GM18505 (cell line): Measurements from ENCODE around the gene BATF2.
A peak's percentile ranks its signal among the peaks of the same experiment; 100 is the strongest.
"Not testable (repeated sequence)": the region's sequence is repeated elsewhere in the genome, so short reads cannot be mapped to it uniquely, and the experiment has no call there.

Experiments used
- ATAC-seq: cut with Tn5 transposase; IDR thresholded peaks from one replicate; pipeline ENCODE4 v1.9.1; 2021; ENCODE audit not compliant: unreplicated experiment
- POLR2A ChIP-seq: IDR thresholded peaks from 4 replicates; pipeline ENCODE4 v1.6.1; 2011; ENCODE audit warnings: borderline replicate concordance; ENCODE audit not compliant: insufficient read depth, insufficient read length; ENCODE audit errors: extremely low read depth

Gene BATF2

DNA sequence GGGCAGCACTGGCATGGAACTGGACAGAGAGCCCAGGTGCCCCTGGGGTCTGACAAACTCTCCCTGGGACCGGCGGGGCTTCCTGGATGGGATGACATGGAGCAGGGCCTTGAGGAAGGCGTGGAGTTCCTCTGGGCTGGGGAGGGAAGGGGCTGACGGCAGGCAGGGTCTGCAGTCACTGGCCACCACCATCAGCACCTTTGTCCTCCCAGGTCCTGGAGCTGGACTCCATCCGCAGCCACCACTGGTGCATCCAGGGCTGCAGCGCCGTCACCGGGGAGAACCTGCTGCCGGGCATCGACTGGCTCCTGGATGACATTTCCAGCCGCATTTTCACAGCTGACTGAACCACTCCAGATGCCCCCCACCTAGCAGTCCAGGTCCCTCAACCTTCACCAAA, 24.7 kb upstream of the BATF2 start:
- no peak for ATAC-seq

DNA sequence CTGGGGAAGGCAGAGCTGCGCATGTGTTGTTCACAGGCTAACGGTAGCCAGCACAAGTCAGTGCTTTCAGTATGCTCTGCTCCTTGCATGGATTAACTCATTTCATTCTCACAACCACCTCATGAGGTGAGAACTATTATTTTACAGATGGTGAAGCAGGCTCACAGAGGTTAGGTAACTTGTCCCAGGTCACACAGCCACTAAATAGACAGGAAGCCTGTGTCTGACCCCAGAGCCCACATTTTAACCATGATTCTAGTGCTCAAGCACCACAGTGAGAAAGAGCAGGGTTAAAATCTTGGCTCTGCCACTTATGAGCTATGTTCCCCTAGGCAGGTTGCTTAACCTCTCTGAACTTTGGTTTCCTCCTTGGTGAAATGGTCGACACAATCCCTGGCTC, 24.2 kb upstream of the BATF2 start:
- ATAC-seq: no peak

More for the DNA sequence above, 24.7 kb upstream of the BATF2 start:
- no peak for TF ChIP-seq POLR2A

DNA sequence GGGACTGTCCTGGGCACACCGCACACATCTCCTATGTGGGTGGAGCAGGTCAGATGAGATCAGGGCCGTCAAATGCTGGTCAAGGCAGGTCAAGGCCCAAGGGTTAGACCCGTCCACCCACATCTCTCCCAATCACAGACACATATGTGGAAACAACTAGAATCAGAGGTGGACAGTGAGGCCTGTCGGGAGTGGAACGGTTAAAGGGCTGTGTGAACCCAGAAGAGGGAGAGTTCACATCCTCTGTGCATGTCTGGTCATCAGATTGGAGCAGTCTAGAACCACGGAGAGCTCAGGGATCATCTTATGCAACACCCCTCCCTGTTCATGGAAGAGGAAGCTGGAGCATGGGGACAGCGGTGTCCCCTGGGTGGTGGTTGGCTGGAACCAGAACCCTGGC, 23.1 kb upstream of the BATF2 start:
- no peak for ATAC-seq
- no peak for TF ChIP-seq POLR2A

More for the DNA sequence above, 24.2 kb upstream of the BATF2 start:
- no peak for TF ChIP-seq POLR2A

DNA sequence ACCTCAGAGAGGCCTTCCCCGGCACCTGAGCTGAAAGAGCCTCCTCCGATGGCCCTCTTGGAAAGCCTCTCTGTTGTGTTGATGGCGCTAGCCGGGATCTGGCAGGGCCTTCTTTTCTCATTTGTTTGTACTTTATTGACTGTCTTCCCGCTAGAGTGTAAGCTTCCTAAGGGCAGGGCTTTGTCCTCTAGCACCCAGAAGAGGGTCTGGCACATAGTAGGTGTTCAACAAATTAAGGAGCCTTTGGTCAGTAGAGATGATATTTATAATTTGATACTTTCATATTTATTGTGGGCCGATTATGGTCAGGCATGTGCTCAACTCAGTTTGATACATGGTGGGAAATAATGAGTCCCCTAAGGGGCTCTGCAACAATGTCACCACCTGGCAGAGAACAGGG, 21.2 kb upstream of the BATF2 start:
- no peak for ATAC-seq
- TF ChIP-seq POLR2A: no peak

DNA sequence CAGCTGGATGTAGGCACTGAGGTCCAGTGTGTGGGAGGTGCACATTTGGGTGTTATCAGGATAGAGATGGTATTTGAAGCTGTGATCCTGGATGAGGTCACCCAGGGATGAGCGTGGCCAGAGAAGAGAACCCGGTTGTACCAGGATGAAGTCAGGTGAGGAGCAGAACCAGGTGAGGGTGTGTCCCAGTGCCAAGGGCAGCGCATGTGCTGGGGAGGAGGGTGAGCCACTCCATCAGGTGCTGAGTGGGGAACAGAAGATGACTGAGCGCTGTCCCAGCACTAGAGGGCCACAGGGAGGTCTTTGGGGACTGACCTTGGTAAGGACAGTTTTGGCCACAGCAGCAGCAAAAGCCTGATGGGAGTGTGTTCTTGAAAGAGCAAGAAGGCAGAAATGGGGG, 19.9 kb upstream of the BATF2 start:
- no peak for TF ChIP-seq POLR2A
- ATAC-seq: no peak

DNA sequence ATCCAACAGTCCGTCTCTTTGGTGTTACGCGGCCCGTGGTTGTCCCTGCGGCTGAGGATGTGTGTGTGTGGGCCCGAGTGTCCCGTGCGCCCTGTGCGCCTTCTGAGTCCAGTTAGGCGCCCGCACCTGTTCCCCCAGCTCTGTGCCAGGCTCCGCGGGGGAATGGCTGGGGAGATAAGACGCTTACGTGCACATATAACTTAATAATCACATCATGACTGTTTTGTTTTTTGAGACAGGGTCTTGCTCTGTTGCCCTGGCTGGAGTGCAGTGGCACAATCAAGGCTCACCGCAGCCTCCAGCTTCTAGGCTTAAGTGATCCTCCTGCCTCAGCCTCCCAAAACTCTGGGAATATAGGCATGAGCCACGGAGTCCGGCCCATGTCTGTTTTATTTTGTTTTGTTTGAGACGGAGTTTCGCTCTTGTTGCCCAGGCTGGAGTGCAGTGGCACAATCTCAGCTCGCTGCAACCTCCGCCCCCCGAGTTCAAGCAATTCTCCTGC, 18.0 kb upstream of the BATF2 start:
- no peak for TF ChIP-seq POLR2A
- ATAC-seq: no peak

DNA sequence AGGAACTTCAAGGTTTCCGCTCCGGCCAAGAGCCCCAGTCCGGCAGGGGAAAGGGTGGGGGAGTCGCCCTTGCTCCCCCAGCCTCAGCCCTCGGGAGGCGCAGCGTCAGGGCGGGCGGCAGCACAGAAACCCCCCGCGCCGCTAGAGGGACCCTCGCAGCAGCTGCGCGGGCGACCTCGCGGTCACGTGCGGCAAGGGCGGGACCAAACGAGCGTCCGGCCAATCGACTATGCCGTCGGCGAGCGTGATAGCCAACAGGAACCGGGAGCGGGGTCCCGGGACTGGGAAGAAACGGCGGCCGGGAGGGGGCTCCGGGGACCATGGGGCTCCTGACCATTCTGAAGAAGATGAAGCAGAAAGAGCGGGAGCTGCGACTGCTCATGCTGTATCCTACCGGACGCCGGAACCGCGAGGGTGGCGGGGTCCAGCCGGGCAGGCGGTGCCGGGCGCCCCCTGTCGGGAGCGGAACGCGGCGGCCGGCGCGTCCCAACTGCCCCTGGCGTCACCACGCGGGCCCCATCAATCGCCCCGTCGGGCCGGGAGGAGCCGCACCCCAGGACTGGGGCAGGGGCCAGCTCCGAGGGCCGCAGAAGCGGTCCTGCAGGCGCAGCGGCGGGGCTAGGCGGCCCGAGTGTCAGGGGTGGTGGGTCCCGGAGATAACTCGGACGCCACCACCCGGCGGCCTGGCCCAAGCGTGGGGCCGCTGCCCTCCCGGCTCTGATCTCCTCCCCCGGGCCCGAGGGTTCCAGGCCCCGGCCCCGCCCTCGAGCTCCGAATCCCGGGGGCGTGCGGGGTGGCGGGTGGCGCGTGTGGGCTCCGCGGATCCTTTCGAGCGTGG, 17.3 kb upstream of the BATF2 start, which contains the start of gene ARL2:
Gene ARL2 (plus strand): TSS at position 273 of the 838 bp plus-strand sequence. CDS start 48 bp downstream, at position 321.
- ATAC-seq: peak; percentile 79

DNA sequence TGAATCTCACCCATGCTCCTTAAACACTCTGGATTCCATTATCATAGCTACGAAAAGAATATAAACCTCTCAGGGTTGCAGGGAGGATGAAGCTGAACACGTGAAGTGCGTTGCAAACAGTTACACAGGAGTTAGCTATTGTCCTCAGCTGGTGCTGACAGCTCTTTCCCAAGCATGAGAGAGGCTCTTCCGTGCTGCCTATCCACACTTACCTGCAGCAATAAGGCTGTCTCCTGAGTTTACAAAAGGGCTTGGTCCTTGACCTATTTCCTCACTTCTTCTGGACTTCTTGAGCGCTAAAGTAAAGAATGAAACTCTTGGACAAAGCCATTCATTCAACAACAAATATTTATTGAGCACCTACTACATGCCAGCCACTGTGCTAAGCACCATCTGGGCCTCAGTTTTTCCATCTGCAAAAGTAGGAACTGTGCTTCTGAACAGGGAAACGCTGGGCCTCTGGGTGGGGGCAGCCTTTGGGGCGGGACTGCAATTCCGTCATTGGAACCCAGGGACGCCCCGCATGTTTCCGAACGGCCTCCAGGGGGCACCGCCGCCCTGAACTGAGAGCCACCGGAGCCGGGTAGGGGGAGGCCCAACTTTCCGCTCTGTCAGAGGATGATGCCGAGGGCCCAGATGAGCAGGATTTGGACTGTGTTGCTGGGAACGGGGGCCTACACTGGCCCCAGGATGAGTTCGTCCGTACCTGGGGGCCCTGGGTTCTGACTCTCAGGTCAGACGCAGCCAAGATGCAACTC, 16.5 kb upstream of the BATF2 start:
- peak; percentile 72 for ATAC-seq

More for the DNA sequence above, 17.3 kb upstream of the BATF2 start, which contains the start of gene ARL2:
- peak; percentile 61 for TF ChIP-seq POLR2A

DNA sequence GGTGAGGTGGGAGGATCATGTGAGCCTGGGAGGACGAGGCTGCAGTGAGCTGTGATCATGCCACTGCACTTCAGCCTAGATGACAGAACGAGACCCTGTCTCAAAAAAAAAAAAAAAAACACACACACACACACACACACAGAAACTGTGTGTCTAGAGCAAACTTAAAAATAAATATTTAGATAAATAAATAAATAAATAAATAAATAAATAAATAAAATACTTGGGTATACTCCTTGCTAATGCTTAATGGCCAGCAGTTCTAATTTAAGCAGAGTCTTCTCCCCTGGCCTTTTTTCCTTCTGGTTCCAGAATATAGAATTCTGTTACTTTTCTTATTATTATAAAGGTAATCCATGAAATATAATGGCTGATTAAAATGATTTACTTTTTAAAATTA, 12.1 kb upstream of the BATF2 start:
- ATAC-seq: no peak
- no peak for TF ChIP-seq POLR2A

More for the DNA sequence above, 16.5 kb upstream of the BATF2 start:
- no peak for TF ChIP-seq POLR2A

DNA sequence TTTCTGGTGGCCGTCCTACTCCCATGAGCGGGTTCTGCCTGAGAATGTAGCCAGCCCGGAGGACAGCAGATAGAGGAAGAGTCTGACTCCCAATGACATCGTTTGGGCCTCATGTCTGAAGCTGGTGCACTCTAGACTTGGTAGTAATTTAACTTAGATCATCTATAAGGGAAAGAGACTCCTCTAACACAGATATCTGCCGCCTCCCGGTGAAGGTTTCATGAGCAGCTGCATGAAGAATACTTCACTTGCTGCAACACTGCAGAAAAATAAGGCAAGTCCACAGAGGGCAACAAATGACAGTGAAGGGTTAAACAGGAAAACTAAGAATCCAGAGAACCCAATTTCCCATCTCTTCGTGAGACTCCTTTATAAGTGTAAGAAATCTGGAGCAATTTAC, 11.2 kb upstream of the BATF2 start:
- ATAC-seq: no peak
- no peak for TF ChIP-seq POLR2A

DNA sequence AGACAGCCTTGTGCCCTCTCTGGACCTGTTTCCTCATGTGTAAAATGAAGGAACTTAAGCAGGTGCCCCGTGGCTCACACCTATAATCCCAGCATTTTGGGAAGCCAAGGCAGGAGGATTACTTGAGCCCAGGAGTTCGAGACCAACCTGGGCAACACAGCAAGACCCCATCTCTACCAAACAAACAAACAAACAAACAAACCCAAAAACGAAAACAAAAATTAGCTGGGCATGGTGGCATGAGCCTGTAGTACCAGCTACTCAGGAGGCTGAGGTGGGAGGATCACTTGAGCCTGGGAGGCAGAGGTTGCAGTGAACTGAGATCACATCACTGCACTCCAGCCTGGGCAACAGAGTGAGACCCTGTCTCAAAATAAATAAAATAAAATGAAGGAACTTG, 7.2 kb upstream of the BATF2 start:
- not testable (repeated sequence) for ATAC-seq

DNA sequence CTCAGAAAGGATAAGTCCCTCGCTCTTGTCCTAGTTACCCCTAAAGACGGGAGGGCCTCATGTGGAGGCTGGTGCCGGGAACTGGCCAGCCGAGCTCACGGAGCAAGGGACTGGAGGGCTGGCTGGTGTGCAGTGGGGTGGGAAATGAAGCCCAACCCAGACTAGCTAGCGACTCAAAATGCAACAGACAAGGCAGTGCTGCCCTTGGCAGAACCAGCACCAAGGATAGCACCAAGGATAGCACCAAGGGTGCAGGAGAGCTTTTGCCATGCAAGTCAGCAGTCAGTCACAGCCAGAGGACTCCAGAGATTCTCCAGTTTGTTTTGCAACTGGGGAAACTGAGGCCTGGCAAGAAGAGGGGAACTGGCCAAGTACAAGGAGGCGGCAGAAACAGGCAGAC, 6.5 kb upstream of the BATF2 start:
- no peak for ATAC-seq
- no peak for TF ChIP-seq POLR2A

DNA sequence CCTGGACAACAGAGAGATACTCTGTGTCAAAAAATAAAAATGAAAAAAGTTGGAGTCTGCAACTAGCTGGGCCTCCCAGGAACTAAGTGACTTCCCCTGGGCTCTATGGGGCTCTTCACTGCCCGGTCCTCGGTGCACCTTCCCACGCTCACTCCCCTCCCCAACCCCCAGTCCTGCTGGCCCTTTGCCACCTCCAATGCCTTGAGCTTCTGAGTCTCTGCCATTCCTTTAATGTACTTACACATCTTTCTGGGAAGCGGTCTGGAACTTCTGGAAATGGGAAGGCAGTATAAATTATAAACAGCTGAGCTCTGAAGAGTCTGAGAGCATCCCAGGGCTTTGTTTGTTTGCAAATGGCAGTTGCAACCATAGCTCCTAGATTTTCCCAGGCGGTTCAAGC, 5.9 kb upstream of the BATF2 start:
- ATAC-seq: no peak
- TF ChIP-seq POLR2A: no peak

DNA sequence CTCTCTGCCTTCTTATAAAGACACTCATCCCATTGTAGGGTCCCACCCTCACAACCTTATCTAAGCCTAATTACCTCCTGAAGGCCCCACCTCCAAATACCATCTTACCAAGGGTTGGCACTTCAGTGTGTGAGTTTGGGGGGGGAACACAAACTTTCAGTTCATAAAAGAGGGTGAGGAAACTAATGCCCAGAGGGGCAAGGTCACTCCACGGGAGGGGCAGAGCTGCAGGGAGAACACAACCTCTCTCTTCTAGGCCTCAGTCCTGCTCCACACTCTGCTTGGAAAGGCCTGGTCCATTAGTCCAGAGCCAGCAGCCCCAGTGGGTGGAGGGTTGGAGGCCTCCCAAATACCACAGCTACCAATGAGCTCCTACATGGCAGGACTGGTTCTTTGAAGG, 2.7 kb upstream of the BATF2 start:
- ATAC-seq: no peak
- TF ChIP-seq POLR2A: no peak

DNA sequence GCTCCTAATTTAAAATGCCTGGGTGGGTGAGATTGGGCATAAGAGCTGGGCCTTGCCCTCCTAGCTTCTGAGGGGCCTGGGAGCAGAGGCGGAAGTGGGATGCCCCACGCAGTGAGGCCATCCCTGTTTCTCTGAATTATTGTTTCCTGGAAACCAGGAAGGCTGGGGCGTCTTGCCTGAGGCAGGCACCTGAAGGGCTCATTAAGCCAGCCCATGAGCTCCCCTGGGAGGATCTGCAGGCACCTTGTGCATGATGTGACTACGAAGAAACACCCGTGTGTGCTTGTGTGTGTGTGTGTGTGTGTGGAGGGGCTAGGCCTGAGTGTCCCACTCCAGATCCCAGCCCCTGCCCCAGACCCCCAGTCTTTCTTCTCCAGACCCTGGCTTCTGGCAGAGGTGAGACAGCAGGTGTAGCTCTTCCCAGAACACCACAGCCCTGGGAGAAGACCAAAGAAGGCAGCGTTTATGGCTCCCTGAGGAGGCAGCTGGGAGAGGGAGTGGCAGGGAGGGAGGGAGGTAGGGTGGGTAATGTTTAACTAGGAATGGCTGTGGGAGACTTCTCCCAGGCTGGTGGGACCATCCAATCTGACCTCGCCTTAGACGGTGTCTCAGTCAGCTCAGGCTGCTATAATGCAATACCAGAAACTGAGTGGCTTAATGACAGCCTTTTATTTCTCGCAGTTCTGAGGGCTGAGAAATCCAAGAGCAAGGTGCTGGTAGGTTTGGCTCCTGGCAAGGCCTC, 2.1 kb upstream of the BATF2 start:
- no peak for ATAC-seq
- no peak for TF ChIP-seq POLR2A
